B cell (primary cell): Measurements from ENCODE around the gene KIRREL3.

Experiments used
- CTCF ChIP-seq: fragments of 200-600 bp; IDR thresholded peaks from one replicate; pipeline ENCODE4 v1.8.0; 2022; ENCODE audit warnings: antibody characterized with exemption, mild to moderate bottlenecking
- EZH2 ChIP-seq: IDR thresholded peaks from 2 replicates; pipeline ENCODE4 v1.6.1; 2012; ENCODE audit warnings: borderline replicate concordance, low read depth, mild to moderate bottlenecking, moderate library complexity, low read length; ENCODE audit not compliant: insufficient read depth, poor library complexity, severe bottlenecking

GRCh38 chr11:126892756-126893155 lies 107.8 kb downstream of the KIRREL3 start:
- TF ChIP-seq CTCF (no peak), EZH2 (no peak)
